ENCODE data around the gene PRKX.
"Not testable (repeated sequence)": the region's sequence is repeated elsewhere in the genome, so short reads cannot be mapped to it uniquely, and the experiment has no call there.

The PRKX gene

DNA sequence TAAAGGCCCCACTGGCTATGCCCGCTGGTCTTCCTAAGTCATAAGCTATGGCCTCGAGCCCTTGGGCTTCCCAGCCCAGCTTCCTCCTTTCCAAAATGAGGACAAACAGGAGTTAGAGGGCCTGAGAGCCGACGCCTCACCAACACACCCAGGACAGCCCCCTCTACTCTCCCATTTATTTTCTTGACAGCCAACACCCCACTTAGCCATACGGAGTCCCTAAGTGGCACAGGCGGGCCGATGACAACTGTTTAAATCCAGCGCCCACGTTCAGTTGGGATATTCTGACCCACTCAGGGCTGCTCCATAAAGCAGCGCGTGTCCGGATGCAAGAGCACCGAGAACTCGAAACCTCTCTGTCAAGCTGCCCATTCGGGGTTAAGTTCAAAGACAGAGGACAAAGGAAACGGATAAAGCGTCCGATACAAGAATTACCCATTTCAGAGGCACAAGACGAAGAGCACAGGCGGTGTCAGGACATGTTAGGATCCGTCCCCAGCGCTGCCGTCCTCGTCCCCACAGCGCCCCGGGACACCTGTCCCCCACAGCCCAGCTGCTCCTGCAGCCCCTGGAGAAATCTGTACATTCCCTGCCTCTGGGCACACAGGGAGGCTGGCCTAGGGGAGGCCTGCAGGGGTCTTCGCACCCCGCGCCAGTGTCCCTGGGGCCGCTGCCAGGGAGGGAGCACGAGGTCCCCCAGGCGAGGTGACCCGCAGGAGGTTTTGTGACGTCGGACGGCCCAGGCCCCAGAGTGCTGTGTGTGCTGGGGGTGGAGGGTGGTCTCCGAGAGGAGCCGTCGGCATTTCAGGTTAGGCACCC is 1.2 kb downstream of the PRKX start:
- in situ Hi-C loops (cut with HindIII; ENCODE audit: low sequenced_read_pairs) = no loop called here

DNA sequence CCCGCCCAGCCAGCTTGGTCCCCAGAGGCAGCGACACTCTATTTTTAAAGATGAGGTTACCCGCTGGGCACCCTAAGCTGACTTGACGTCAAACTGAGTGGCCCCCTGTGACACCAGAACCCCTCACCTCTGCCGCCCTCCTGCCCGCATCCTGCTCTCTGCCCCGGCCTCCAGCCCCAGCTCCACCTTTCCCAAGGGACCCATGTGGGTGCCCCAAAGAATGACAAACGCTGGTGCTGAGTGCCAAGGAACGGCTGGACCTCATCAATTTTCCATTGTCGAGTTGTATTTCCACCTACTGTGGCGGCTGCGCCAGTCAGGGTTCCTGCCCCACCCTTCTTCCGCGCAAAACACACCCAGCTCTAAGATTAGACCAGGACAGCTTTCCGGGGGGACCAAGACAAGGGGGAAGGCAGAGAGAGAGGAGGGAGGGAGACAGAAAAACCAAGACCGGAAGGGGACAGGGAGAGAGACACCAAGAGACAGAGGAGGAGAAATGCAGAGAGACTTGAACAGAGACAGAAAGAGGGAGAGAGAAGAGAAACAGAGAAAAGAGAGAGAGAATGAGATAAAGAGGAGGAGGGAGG is 2.0 kb downstream of the PRKX start:
- in situ Hi-C loops (cut with HindIII; ENCODE audit: low sequenced_read_pairs) = no loop called here

DNA sequence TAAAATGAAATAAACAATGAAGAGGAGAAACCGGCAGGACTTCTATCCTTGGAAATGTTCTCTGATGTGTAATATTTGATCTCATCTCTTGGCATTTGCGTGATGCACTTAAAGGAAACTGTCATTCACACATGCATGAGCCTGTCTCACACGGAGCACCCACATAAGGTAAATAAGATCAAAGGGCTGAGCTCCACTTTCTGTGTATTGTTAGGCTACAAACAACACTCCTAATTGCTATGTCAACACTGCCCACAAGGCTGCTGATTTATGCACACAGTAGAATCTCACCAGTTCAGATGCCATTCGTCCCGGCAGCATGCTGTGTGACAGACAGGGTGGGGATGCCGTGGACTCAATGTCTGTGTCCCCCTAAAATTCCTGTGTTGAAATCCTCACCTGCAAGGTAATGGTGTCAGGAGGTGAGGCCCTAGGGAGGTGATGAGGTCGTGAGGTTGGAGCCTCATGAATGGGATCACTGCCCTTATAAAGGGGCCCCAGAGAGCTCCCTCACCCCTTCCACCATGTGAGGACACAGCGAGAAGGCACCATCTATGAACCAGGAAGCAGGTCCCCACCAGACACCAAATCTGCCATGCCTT is 5.7 kb downstream of the PRKX start:
- in situ Hi-C loops (cut with HindIII; ENCODE audit: low sequenced_read_pairs) = not testable (repeated sequence)

DNA sequence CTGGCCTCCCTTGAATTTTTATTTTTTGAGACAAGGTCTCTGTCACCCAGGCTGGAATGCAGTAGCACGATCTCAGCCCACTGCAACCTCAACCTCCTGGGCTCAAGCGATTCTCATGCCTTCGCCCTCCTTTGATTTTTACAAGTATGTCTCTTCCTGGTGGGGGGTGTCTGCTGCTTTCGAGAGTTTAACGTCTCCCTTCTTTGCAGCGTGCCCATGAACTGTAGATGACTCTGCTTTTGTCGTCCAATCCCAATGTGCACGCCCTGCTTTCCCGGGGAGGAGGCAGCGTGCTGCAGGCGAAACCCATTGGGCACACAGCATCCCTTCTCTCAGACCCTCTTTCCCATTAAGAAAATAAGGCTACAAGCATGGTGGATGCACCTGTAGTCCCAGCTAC is 7.0 kb downstream of the PRKX start:
- in situ Hi-C loops (cut with HindIII; ENCODE audit: low sequenced_read_pairs) = no loop called here

DNA sequence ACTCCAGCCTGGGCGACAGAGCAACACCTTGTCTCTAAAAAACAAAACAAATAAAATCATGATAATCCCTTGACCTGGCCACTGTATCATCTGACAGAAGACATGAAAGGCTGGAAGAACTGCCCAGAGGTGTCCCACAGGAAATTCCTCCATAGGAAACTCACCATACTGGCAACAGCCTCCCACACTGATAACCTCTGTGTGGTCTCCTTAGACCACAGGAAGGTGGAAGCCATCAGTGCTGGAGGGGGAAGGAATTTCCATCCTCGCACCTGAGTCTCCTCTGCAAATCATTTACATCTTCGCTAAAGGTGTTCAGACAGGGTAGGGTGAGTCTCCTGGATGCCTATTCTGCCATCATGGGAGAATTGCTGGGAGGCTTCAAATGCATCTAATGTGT is 10.2 kb downstream of the PRKX start:
- in situ Hi-C loops (cut with HindIII; ENCODE audit: low sequenced_read_pairs) = not testable (repeated sequence)

DNA sequence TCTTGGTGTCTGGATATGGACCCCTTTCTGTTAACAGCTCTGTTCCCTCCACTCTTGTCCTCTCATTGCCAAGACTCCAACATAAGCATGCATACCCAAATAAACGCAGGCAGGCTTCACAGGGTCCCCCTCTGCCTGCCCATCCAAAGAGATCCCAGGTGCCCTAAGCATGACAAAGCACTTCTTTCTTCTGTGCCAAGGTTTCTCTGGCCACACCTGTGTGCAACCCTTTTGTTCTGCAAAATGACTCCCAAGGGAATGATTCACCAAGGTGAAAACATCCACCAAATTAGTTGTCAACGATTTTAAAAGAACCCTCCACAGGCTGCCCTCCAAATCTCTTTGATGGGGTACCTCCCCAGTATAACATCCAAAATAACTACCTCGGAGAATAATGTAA is 11.4 kb downstream of the PRKX start:
- in situ Hi-C loops (cut with HindIII; ENCODE audit: low sequenced_read_pairs) = not testable (repeated sequence)

DNA sequence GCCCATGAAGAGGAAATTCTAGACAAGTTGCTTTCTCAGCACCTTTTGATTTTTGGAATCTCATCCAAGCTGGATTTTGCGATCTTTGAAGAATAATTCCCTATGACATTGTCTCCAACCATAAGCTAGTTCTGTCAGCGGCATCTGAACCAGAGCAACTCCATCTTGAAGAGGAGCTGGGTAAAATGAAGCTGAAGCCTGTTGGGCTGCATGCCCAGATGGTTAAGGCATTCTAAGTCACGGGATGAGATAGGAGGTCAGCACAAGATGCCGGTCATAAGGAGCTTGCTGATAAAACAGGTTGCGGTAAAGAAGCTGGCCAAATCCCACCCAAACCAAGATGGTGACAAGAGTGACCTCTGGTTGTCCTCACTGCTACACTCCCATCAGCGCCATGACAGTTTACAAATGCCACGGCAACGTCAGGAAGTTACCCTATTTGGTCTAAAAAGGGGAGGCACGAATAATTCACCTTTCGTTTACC is 12.0 kb downstream of the PRKX start:
- in situ Hi-C loops (cut with HindIII; ENCODE audit: low sequenced_read_pairs) = not testable (repeated sequence)

DNA sequence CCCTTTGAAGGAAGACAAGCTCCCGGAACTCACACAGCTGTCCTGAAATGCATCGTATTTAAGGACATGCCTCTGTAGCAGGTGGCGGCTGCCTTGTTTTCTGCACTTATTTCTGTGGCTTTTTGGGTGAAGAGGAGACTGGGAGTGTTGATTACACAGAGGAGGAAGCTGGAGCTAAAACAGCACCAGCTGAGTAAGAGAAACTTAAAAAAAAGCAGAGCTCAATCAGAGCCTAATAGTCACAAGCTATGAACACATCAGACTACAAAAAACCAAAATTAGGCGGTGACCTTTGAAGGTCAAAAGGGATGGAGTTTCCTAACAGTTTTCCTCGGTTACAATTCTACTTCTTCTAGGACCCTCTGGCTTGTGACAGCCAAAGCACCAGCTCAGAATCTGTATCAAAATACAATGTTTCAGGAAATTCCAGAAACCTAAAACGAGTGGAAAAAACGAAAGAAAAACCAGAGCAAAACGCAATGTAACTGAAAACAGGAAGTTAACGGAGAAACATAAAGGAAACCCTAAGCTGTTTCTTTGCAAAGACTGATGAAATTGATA is 13.5 kb downstream of the PRKX start:
- in situ Hi-C loops (cut with HindIII; ENCODE audit: low sequenced_read_pairs) = no loop called here

DNA sequence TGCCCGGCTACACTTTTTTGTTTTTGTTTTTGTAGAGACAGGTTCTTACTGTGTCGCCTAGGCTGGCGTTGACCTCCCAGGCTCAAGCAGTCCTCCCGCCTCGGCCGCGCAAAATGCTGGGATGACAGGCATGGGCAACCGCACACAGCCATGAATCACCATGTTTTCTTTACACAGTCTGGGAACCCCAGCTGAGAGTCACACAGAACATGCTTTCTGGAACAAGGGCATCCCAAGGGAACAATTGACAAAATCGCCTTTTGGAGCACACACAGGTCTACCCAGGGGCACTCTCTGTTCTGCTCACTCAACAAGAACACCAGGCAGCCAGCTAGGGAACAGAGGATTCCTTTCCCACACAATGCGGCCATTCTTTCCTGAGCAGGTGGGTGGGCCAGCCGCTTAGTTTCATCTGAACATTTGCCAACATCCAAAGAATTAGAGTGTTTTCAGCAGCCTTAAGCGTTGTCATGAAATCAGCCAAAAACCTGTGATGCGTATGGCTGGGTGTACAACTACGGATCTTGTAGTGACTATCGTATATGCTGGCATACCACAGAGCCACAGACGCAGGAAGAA is 15.7 kb downstream of the PRKX start:
- in situ Hi-C loops (cut with HindIII; ENCODE audit: low sequenced_read_pairs) = no loop called here

DNA sequence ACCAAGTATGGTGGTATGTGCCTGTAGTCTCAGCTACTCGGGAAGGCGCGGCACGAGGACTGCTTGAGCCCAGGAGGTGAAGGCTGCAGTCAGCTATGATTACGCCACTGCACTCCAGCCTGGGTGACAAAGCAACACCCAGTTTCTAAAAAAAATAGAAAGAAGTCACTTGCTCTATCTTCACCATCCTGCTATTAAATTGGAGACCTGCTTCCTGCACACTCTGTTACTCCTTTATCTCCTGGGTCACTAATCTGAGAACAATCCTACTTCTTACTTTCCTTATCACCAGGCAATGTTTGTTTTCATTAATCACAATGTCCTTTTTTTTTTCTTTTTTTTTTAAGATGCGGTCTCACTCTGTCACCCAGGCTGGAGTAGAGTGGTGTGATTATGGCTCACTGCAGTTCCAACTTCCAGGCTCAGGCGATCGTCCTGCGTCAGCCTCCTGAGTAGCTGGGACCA is 16.2 kb downstream of the PRKX start:
- in situ Hi-C loops (cut with HindIII; ENCODE audit: low sequenced_read_pairs) = no loop called here

DNA sequence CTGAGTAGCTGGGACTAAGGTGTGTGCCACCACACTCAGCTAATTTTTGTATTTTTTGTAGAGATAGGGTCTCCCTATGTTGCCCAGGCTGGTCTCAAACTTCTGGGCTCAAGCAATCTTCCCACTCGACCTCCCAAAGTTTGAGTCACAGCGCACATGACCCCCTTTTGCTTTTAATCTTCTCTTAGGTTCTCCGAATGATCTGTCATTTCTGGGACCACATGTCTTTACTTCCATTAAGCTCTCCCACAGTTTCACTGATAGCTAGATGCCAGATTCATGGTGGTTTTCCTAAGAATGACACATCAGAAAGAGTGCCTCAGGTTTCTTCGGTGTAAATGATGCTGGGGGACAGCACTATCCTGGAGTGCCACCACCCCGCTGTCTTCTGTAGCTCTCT is 17.9 kb downstream of the PRKX start:
- in situ Hi-C loops (cut with HindIII; ENCODE audit: low sequenced_read_pairs) = no loop called here

DNA sequence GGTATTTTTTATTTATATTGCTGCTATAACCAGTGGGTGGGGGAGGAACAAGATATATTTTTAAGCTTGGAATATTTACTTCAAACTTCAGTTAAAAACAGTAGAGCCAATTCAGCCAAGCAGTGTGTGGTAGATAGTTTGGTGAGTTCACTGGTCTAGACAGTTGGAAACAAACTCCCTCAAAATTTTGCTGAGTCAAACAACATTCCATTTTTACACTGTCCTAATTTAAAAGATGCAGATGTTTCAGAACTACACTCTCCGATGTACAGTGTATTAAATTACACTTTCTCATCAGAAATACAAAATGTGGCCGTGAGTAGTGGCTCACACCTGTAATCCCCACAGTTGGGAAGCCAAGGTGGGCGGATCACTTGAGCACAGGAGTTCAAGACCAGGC is 23.3 kb downstream of the PRKX start:
- in situ Hi-C loops (cut with HindIII; ENCODE audit: low sequenced_read_pairs) = no loop called here

DNA sequence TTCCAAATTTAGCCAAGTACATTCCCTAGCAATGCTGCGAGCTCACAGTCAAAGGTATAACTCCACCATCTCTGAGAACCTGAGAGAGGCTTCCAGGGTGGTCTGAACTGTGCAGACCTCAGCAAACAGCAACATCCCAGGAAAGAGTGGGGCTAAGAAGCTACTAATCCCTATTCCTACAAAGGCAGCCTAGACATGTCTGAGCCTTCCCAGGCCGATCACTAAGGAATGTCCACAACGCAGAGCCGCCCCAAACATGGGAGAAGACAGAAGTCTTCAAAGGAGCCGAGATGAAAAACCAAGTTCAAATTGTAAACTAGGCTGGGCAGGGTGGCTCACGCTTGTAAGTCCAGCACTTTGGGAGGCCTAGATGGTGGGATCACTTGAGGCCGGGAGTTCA is 30.2 kb downstream of the PRKX start:
- in situ Hi-C loops (cut with HindIII; ENCODE audit: low sequenced_read_pairs) = not testable (repeated sequence)

DNA sequence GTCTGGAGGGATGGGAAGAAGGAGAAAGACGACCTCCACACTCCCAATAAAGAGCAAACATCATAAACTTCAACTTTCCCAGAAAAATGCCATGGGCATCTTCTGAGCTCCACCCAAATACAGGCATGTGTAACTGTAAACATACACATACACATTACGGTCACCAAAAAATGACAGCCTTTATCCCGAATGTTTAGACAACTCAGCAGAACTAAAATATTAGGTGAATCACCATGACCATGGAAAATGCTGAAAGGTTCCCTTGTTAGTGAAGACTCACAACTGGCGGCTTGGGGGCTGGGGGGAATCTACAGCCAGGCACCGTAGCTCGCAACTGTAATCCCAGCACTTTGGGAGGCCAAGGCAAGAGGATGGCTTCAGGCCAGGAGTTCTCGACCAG is 33.0 kb downstream of the PRKX start:
- in situ Hi-C loops (cut with HindIII; ENCODE audit: low sequenced_read_pairs) = no loop called here

DNA sequence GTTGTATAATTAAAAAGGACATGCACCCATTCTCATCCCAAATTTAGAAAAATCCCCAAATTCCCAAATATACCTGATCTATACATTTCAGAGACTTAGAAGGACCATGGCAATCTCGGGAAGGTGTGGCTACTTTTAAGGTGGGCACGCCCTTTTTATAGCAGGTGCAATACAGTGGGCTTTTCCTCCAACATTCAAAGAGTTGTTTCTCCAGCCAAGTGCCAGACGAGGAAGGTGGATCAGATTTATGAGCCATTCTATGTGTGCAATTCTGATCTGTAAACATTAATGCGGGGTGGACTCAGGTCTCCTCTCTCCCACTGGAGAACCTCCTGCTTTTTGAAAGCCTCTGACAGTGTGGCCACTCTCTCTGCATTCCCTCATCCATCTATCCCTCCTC is 33.8 kb downstream of the PRKX start:
- in situ Hi-C loops (cut with HindIII; ENCODE audit: low sequenced_read_pairs) = no loop called here

DNA sequence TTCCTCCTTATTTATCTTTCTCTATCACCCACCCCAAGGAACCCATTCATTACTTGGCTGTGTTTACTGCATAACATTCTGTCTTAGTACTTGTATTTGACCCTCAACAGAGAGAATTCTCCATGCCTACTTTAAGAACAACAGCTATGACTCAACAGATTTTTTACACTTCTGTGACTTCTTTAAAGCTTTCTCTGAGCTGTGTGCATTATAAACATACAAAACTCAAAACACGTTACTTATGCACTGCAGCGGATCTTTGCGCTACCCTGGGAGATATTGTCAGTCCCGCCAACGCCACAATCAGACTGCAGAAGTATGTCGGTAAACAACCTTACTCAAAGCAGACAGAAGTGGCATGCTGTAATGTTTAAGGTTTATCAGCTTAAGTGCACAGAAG is 35.1 kb downstream of the PRKX start:
- in situ Hi-C loops (cut with HindIII; ENCODE audit: low sequenced_read_pairs) = no loop called here

DNA sequence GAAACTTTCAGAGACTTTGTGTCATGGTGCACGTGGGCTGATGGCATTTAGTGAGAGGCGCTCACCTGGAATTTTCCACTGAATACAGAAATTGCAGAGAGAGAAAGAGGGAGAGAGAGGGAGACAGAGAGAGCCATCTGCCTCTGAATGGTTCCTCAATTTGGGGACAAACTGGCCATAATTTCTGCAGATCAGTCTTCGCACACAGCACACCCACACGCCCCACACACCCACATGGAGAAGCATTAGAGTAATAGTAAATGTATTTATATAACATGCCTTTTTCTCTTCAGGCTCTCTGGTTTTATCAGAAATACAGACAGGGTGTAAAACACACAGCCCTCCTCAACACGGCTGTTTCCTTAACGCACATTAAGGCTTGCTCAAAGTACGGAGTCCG is 38.6 kb downstream of the PRKX start:
- in situ Hi-C loops (cut with HindIII; ENCODE audit: low sequenced_read_pairs) = no loop called here

DNA sequence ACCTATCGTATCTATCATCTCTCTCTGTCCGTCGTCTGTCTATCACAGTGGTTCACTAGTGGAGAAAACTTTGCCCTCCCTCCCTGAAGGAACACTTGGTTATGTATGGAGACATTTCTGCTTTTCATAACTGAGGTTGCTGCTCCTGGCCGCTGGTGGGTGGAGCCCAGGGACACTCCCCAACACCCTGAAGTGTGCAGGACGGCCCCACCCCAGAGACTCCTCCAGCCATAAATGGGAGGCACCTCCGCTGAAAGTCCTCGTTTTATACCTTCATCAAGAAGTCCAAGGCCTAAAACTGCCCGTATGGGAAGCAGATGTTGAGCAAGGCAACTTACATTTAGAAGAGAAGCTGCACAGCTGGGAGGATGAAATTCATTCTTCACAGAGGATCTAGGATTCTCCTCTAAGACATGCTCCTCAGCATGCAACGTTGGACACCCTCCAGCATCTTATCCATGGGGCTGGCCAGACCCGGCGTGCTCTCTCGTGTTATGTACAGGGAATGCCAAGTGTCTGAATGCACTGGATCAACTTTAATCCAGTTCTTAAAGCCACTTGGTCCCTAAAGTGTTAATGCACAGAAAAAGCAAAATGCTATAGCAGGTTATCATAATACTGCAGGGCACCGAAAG is 43.5 kb downstream of the PRKX start:
- in situ Hi-C loops (cut with HindIII; ENCODE audit: low sequenced_read_pairs) = no loop called here

DNA sequence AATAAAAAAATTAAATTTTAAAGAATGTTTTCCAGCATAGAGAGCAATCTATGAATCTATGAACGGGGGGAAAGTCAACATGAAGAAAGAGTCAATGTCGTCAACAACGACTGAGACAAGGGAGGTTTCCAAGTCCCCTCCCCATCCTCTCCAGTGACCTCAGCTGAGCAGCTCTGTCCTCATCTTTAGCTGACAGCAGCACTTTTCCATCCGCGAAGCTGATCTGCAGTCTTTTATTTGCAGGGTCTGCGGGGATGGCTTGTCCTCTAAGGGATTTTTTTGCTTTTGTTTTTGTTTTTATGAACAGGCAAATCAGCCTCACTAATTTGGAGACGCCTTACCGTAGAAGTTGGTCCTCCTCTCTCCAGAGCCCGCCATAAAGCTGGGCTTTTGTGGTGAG is 46.5 kb downstream of the PRKX start:
- in situ Hi-C loops (cut with HindIII; ENCODE audit: low sequenced_read_pairs) = no loop called here

DNA sequence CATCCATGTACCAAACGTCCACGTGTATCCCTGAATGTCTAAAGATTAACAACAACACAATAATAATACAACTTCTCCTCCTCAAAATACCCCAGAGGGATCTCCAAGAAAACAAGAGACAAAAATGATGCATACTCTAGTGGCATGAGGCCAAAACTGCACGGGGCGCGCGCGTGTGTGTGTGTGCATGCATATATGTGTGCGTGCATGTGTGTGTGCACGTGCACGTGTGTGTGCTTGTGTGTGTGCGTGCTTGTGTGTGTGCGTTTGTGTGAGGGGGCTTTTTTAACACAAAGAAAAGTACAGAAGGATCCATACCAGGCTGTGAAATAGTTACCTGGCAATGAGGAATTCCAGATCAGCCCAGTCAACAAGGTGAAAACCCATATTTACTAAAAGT is 48.5 kb downstream of the PRKX start:
- in situ Hi-C loops (cut with HindIII; ENCODE audit: low sequenced_read_pairs) = no loop called here
